GM21619 (cell line): ENCODE data around the gene CROCC2.

Source experiments
- ATAC-seq: cut with Tn5 transposase; IDR thresholded peaks from one replicate; pipeline ENCODE4 v1.9.1; 2021; ENCODE audit not compliant: unreplicated experiment

The CROCC2 gene

DNA sequence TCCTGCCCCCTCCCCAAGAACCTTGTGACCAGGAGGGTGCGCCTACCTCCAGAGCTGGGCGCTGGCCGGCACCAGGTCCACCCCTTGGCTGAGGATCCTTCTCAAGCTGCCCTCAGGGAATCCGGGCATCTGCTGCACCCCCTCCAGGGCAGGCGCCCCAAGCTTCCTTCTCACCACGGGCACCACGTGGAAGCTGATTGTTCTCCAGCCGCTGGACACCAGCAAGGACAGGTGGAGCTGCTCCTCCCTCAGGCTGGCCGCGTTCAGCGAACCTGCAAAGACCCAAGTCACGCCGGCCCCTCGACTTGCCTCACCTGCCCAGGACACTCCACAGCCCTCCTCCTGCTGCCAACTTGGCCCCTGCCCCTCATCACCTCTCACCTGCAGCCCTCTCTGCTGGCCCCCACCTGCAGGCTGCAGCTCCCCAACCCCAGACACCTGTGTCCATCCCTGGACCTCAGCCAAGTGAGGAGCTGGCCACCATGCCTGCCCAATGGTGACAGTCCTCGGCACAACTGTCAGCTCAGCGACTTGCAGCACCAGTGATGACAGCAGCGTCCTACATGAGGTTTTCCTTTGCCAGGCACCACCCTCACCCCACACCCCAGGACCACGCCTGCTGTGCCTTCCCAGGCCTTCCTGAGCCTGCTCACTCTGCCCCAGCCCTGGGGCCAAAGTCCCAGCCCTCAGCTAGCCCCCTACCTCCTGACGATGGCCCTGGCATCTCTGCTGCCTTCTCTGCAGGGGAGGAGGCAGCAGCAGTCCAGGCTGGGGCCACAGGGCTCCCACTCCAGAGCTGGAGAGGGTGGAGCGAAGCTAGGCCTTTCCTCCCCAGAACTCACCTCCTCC, 14.4 kb upstream of the CROCC2 start:
- ATAC-seq, result no peak

DNA sequence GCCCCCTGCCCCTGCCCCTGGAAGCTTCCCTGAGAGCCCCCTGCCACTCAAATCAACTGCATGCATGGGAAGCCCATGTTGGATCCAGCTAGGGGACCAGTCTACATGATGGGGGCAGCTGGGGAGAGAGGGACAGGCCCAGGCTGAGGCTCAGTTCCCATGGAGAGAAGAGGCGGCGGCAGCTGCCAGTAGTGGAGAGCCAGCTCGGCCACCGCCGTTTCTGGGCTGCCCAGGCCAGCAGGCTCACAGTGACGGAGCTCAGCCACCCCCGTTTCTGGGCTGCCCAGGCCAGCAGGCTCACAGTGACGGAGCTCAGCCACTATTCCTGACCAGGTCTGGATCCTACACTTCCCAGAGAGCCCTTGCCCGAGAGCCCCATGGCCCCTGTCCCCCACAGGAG, 13.8 kb upstream of the CROCC2 start:
- ATAC-seq, result no peak

DNA sequence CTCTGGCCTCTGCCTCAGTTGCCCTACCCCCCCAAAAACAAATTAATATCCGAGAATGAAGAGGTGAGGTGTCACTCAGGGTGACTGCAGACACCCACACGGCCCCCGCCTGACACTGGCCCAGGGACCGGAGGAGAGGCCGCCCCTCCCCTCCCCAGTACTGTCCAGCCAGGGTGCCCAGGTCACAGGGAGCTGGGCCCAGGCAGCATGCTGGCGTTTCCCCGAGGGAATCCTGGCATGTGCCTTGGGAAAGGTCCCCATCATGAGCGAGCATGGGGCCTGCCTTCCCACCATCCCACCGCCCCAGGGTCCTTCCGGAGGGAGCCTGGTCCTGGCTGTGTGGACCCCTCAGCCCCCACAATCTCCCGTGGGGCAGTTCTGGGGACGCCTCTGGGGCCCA, 13.2 kb upstream of the CROCC2 start:
- no peak for ATAC-seq

DNA sequence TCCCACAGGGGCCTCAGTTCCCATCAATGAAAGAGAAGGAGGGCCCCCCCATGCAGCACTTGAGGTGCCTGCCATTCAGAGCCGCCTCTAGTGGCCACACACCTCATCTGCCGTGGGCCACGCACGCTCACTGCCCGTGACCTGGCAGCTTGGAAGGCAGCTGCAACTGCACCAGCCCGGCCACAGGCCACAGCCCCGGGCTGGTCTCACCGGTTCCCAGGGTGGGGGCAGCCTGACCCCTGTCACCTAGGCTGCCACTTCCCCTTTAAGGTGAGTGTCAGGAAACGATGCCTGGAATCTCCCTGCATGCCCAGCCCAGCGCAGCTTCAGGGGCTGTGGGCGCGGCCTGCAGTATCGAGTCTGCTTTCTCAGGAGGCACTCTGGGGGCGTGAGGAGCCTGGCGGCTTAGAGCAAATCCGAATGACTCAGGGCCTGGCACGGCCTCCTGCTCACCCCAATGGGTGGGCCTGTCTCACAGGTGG, 12.7 kb upstream of the CROCC2 start:
- ATAC-seq, result no peak

DNA sequence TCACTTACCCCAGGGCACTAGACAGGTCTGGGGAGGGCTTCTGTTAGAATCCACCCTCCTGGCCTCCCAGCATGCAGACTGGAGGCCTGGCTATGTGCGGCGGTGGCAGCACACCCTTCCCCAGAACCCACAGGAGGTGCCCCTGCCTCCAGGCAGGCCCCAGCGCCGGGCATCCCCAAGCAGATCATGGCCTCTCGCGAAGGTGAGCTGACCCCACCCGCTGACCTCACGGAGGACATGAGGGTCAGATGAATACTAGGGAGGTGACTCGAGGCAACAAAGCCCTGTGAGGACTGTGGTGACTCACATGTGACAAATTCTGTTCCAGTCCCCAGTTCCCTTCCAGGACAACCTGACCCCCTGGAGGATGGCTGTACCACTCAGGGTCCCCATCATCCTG, 12.1 kb upstream of the CROCC2 start:
- no peak for ATAC-seq

DNA sequence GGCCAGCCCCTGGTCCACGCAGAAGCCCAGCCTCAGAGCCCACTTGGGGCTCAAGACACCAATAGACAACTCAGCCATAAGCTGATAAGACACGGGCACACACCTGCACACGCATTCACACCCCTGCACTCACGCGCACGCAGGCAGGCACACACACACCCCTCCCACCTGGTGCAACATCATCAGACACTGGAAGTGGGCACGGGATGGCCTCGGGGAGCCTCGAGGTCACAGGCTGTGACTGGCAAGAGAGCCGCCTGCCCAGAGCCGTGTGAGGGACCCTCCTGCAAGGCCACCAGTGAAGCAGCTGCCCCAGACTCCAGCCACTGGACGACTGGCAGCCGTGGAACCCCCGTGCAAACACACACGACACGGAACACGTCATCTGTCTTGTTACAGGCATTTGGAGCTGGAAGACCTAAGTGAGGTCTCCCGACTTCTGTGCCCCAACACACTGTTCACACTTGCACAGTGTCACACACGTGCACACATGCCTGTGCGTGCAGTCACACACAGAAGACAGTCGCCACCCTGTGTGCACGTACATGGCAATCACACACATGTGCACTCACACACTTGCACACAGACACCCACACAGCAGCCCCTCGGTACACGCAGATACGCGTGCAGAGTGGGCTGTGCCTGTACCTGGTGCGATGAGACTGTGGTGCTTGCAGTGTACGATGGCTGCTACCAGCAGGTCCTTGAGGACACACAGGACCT, 11.1 kb upstream of the CROCC2 start:
- ATAC-seq, result no peak

DNA sequence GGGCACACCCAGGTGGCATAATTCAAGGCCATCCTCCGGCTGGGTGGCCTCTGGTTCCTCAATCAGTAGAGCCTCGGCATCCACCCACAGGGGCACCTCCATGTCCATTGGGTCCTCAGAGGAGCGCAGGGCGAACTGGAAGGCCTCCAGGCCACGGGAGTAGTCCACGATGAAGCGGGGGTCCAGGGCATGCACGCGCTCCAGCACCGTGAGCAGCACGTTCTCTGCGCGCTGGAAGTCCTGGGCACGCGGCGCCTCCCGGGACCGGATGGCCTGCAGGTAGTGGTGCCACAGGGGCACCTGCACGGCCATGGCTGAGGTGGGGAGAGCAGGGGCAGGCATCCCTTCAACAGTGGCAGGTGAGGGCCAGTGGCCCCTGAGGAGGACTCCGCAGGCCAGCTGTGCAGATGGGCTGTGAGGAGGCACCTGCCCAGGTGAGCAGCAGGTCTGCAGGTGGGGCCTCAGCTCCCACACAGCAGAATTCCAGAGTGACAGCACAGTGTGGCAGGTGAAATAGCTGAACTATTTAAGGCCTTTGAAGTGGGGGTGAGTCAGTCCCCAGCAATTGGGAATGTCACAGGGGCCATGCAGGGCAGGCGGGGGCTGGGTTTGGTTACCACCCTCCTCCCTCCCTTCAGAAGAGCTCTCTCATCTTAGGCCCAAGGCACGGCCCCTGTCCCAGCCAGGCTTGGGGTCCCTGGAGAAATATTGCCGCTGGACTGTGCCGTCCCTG, 10.3 kb upstream of the CROCC2 start, which contains the start of gene MAB21L4:
Gene MAB21L4 (minus strand): TSS at position 501 of the 733 bp plus-strand sequence. CDS start 159 bp downstream, at position 342.
- no peak for ATAC-seq

DNA sequence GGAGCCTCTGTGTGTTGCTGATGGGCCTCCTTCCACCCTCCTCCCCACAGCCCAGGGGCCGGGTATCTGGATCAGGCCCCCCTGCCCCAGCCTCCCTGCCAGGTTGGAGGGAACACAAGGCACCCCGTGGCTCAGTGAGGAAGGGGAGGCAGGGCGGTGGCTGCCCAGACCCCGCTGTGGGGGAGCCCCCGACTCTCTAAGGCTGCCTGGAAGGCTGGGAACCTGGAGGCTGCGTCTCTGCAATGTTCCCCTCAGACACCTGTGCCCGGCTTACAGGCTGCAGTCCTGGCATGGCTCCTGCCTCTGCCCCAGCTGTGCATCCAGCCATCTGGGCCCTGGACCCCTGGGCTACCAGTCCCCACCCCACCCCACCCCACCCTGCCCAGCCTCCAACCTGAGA, 9.7 kb upstream of the CROCC2 start:
- no peak for ATAC-seq

DNA sequence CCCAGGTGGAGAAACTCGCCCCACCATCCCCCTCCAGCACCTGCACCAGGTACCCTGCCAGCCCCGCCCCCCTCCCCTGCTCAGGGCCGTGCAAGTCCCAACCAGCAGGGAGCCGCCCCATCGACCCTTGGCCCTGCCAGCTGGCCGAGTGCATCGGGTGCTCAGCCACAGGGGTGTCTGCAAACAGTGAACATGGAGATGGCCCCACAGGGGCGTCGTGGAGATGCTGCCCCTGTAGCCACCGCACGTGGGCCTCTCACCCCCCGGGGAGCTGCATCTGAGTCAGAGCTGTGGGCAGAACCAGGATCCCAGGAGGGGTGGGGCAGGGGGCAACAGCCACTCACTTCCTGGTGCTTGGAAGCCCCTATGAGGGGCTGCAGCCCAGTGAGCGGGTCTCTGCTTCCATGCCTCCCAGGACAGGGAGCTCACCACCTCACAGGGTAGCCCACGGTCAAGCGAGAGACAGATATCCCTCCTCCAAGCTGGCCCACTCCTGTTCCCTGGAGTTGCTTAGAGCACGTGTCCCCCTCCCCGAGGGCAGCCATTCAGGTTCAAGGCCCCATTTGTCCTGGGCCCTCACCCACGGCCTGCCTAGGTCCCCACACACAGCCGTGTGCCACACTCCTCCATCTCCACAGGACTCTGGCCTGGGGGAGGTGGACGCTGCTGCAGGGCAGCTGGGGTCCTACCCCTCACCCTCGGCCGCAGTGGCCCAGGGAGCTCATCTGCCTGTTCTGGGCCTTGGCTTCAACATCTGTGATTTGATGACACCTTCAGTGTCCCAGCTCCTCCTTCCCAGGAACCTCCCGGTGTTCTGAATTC, 9.1 kb upstream of the CROCC2 start:
- no peak for ATAC-seq

DNA sequence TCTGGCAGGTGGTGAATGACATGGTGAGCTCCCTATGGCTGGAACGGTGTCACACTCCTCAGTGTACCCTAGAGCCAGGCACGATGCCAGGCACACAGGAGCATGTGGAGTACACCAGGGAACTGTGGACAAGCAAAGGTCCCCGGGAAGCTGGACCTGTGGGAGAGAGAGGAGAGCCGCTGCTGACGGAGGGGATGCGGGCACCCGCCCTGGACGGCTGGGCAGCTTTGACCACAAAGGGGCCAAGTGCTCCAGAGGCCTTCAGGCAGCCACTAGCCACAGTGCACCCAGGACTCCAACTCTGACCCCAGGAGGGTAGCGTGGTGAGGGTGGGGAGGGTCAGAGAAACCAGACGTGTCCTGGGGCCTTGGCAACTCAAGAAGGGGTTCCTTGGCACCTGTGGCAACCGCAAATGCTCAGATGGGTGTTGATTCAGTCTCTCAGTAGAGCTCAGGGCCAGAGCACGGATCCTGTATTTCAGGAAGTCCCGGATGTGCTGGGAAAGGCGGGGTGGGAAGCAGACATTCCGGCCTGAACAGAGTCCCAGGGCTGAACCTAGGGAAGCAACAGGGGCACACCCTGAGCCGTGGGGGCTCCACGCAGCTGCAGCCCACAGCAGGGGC, 7.9 kb upstream of the CROCC2 start:
- no peak for ATAC-seq

DNA sequence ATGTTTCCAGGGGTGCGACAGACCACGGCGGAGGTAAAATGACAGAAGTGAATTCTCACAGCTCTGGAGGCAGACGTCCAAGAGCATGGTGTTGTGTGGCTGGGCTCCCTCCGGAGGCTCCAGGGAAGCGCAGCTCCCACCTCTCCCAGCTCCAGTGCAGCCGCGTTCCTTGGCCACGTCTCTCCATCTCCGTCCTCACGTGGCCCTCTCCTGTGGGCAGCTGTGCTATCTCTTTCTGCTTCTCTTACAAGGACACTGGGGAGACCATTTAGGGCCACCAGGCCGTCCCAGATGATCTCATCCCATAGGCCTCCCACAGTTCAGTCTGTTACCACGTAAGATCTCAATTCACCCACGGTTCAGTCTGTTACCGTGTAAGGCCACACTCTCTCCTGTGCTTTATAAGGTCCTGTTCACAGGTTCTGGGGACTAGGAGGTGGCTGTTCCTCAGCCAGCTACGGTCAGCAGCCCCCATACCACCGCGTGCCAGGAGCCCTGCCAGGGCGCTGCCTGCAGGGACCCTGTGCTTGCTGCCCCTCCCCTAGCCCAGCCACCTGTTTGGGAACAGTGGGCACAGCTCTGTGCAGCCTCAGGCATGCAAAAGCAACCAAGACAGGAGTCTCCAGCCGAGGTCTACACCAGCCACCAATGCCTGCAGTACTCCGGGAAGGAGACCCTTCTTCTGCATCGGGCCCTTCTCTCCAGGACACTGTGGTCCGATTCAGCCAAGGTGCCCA, 7.2 kb upstream of the CROCC2 start:
- ATAC-seq, result no peak

DNA sequence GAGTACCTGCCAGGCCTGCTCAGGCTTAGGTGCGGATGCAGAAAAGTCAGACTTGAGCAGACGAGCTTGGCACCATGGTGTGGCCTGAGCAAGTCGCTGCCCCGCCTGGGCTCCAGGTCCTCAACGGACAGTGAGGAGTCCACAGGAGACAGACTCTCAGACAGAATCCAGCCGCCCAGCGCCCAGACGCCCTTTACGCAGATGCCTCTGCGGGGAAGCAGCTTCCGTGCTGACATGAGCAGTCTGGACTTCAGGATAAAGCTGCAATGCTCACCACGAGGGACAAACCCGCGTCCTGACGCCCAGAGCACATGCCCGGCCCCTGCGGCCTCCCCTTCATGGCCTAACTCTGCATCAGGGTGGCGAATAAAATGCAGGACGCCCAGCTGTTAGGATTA, 6.7 kb upstream of the CROCC2 start:
- ATAC-seq, result no peak

DNA sequence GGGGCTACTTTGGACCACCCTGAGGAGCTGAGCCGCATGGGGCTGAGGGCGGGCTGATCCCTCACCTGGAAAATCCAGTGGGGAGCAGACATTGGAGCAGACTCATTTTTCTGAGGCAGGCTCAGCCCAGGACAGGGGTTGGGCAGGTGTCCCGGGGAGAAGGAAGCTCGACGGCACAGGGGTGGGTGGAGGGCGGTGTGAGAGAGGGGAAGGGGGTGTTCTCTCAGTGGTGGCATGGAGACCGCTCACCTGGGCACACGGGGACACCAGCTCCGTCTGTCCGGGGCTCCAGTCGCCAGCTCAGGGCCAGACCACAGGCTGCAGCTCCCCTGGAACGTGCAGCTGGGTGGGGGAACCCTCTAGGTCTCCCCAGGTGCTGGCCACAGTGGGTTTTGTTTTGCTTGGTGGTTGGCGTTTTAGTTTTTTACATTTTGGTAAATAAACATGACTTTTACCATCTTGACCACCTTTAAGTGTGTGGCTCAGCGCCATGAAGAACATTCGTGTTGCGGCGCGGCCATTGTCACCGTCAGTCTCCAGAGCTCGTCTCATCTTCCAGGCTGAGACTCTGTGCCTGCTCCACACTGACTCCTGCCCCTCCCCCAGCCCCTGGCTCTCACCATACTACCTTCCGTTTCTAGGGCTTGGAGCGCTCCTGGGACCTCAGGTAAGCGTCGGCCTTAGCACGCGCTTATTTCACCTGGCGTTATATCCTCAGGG, 5.8 kb upstream of the CROCC2 start:
- no peak for ATAC-seq

DNA sequence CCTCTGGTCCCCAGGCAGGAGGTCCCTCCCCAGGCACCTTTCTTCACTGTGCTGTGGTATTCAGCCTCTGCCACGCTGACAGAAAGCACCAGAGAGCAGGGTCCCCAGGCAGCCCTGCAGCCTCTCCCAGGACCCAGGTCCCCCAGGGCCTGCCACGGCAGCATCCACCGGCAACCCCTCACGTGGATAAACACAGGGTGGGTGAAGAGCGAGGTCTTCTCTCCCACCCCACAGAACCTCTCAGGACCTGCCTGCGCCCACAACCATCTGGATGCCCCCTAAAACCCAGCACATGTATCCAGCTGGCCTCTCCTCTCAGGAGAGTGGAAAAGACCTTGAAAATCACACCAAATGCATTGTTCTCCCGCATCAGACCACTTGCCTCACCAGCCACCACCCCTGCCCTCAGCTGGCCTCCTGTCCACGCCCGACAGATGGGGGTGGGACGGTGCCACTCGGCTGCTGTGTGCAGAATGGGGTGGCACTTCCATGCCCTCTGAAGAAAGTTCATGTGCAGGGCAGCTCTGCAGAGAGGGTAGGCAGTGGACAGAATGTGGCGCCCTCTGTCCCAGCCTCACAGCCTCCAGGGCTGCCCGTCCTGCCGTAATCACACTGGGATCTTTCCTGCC, 4.0 kb upstream of the CROCC2 start:
- ATAC-seq, result no peak

DNA sequence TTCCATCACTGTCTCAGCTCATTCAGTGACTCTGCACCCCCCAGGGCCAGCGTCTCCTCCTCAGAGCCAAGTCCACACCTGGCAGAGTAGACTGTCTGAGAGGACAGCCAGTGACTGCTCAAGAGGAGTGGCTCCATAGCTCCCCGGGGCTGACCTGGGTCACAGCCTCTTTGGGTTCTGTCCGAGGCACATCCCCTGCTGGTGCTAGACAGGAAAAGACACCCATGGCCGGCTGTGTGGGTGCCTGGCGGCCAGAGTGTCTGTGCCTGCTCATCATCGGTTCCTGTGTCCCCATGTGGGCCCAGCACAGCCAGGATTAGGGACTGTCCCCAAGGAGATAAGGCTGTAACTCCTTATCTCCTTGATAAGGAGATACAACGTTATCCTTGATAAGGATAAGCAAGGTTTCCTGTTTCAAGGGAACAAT, 3.5 kb upstream of the CROCC2 start:
- ATAC-seq, result no peak

DNA sequence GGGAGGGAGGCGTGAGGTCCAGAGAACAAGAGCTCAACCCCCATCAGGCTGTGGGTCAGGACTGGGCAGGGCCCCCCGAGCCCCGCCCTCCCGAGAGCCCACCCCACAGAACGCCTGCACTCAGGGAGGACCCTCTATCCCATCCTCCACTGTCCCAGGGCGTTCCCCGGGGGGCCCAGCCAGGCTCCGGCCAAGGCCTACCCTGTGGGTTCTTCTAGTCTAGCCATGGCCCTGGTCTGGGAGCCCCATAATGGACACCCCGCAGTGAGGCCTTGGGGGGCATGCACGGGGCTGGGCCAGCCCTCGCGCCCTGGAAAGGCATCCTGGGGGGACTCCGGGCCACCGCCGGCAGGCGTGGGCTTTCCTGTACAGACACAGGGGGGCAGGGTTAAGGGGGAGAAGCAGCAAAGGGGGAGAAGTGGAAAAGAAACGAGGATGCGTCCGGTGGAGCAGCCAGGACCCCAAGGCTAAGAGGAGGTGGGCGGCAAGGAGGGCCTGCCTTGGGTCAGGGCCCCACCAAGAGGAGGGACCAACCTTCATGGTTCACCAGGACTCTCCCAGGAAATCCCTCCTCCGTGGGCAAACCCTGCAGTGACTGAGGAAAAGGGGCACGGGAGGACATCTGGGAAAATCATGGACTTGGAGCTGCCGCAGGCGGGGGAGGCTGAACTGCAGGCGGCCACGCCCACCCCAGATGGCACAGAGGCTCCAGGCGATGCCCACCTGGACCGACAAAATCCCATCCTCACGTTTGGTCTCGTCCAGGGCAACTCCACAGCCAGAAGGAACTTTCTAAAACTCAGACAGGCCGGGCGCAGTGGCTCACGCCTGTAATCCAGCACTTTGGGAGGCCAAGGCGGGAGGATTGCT, 2.7 kb upstream of the CROCC2 start:
- ATAC-seq, result no peak
